H1 (cell line): Measurements from ENCODE around the gene MTCL3.

Experiments used
- CTCF ChIA-PET: fragments of 300-600 bp; sonication (Branson Sonifier 250); formaldehyde crosslinking; loops from one replicate; lab custom pipeline; 2021; ENCODE audit not compliant: partially characterized antibody; lab: Charles Lee
- POLR2A ChIA-PET: fragments of 300-600 bp; sonication (Branson Sonifier 250); formaldehyde crosslinking; loops from one replicate; lab custom pipeline; 2021; ENCODE audit warnings: inconsistent platforms; ENCODE audit not compliant: partially characterized antibody; lab: Charles Lee
- DNase-seq, 2 experiments: peaks; one replicate each; pipeline versions ENCODE4 v3.0.0 to v3.0.0-alpha.2; 2010 to 2022; ENCODE audit warnings: low spot score in 2 of 2, low read depth in 1 of 2, mixed read lengths in 1 of 2
- FAIRE-seq: peaks from 2 replicates; lab custom pipeline; 2011; peaks lifted over from hg19 to GRCh38; lab: Jason Lieb, UNC
- H2AFZ ChIP-seq: 2 replicates; pipeline ENCODE4 v1.8.1; 2012; ENCODE audit warnings: low read length, inconsistent platforms
- H2AK5ac ChIP-seq: 2 replicates; pipeline ENCODE4 v1.6.1; 2013; ENCODE audit warnings: low read depth, low read length
- H2BK120ac ChIP-seq: replicated peaks from 2 replicates; pipeline ENCODE3; 2013; ENCODE audit warnings: low read depth, low read length, inconsistent platforms
- H2BK12ac ChIP-seq: 2 replicates; pipeline ENCODE4 v1.6.1; 2013; ENCODE audit warnings: low read depth, low read length
- H2BK15ac ChIP-seq: 2 replicates; pipeline ENCODE4 v1.6.1; 2013; ENCODE audit warnings: low read length
- H2BK20ac ChIP-seq: 2 replicates; pipeline ENCODE4 v1.6.1; 2013; ENCODE audit warnings: low read length
- H2BK5ac ChIP-seq: 2 replicates; pipeline ENCODE4 v1.6.1; 2013; ENCODE audit warnings: low read depth, low read length
- H3K14ac ChIP-seq: 2 replicates; pipeline ENCODE4 v1.6.1; 2013; ENCODE audit warnings: inconsistent platforms; ENCODE audit not compliant: insufficient read length
- H3K18ac ChIP-seq: 2 replicates; pipeline ENCODE4 v1.6.1; 2013; ENCODE audit warnings: low read length; ENCODE audit errors: extremely low read depth
- H3K23ac ChIP-seq: 2 replicates; pipeline ENCODE4 v1.6.1; 2013; ENCODE audit warnings: inconsistent platforms; ENCODE audit not compliant: insufficient read length
- H3K23me2 ChIP-seq: 2 replicates; pipeline ENCODE4 v1.6.1; 2013; ENCODE audit warnings: low read depth, low read length
- H3K27ac ChIP-seq: 2 replicates; pipeline ENCODE4 v1.6.1; 2011; ENCODE audit warnings: low read depth, low read length, inconsistent platforms
- H3K27me3 ChIP-seq, 4 experiments: replicated peaks in 1 of 4; 1 replicate in 1 of 4; 2 replicates in 3 of 4; pipeline versions ENCODE4 v1.6.1 to v1.8.1; 2011 to 2013; ENCODE audit warnings: low read length in 3 of 4, mild to moderate bottlenecking in 3 of 4, inconsistent platforms in 2 of 4, mixed read lengths in 2 of 4, moderate library complexity in 1 of 4; ENCODE audit not compliant: control insufficient read depth in 3 of 4, insufficient read depth in 3 of 4; ENCODE audit errors: extremely low read depth in 1 of 4
- H3K36me3 ChIP-seq, 4 experiments: 2 replicates each; pipeline versions ENCODE4 v1.6.1 to v1.8.1; 2011 to 2013; ENCODE audit warnings: mild to moderate bottlenecking in 4 of 4, low read length in 3 of 4, moderate library complexity in 2 of 4, control low read depth in 1 of 4, inconsistent platforms in 1 of 4; ENCODE audit not compliant: insufficient read depth in 4 of 4, control insufficient read depth in 2 of 4
- H3K4ac ChIP-seq: replicated peaks from 2 replicates; pipeline ENCODE3; 2013; ENCODE audit warnings: low read length, low read depth, mixed read lengths, inconsistent platforms; ENCODE audit not compliant: insufficient read length
- H3K4me1 ChIP-seq, 4 experiments: replicated peaks in 1 of 4; 1 replicate in 1 of 4; 2 replicates in 3 of 4; pipeline versions ENCODE4 v1.6.1 to v1.8.1; 2011 to 2013; ENCODE audit warnings: low read length in 3 of 4, inconsistent platforms in 2 of 4, mixed read lengths in 1 of 4; ENCODE audit not compliant: insufficient read depth in 4 of 4, control insufficient read depth in 3 of 4
- H3K4me2 ChIP-seq, 2 experiments: 2 replicates each; pipeline versions ENCODE4 v1.6.1 to v1.8.1; 2011 to 2013; ENCODE audit warnings: low read depth in 2 of 2, low read length in 2 of 2, control low read depth in 1 of 2, inconsistent platforms in 1 of 2, mild to moderate bottlenecking in 1 of 2; ENCODE audit not compliant: insufficient read depth in 1 of 2
- H3K4me3 ChIP-seq, 4 experiments: fragments of 200-600, 300-600 bp in 1 of 4; sonication (generic), shearing (Covaris generic), sonication (Bioruptor Twin) in 1 of 4; 2 replicates each; pipeline versions ENCODE4 v1.5.1 to v1.8.1; 2011 to 2016; ENCODE audit warnings: low read length in 4 of 4, low read depth in 3 of 4, control low read depth in 2 of 4, inconsistent platforms in 2 of 4, mild to moderate bottlenecking in 2 of 4, mixed read lengths in 1 of 4, moderate library complexity in 1 of 4; ENCODE audit not compliant: insufficient read depth in 2 of 4; ENCODE audit errors: extremely low read depth in 1 of 4
- H3K56ac ChIP-seq: replicated peaks from 2 replicates; pipeline ENCODE3; 2013; ENCODE audit warnings: low read depth, mild to moderate bottlenecking, mixed read lengths, low read length, inconsistent platforms; ENCODE audit not compliant: insufficient read length
- H3K79me1 ChIP-seq: 2 replicates; pipeline ENCODE4 v1.6.1; 2013; ENCODE audit warnings: low read depth, low read length, control low read depth
- H3K79me2 ChIP-seq, 2 experiments: 2 replicates each; pipeline versions ENCODE4 v1.6.1 to v1.8.1; 2012 to 2013; ENCODE audit warnings: low read length in 2 of 2, mild to moderate bottlenecking in 2 of 2, inconsistent platforms in 1 of 2; ENCODE audit not compliant: insufficient read depth in 2 of 2, control insufficient read depth in 1 of 2
- H3K9ac ChIP-seq, 4 experiments: replicated peaks in 1 of 4; 1 replicate in 1 of 4; 2 replicates in 3 of 4; pipeline versions ENCODE4 v1.6.1 to v1.8.1; 2011 to 2013; ENCODE audit warnings: low read depth in 3 of 4, low read length in 3 of 4, control low read depth in 2 of 4, mild to moderate bottlenecking in 2 of 4, moderate library complexity in 2 of 4, inconsistent platforms in 1 of 4; ENCODE audit errors: extremely low read depth in 1 of 4
- H3K9me3 ChIP-seq, 2 experiments: 2 replicates each; pipeline versions ENCODE4 v1.6.1 to v1.8.1; 2012 to 2013; ENCODE audit warnings: mild to moderate bottlenecking in 2 of 2, moderate library complexity in 2 of 2, control low read depth in 1 of 2, inconsistent platforms in 1 of 2, low read depth in 1 of 2, low read length in 1 of 2, mixed read lengths in 1 of 2; ENCODE audit not compliant: insufficient read depth in 2 of 2
- H4K20me1 ChIP-seq, 2 experiments: replicated peaks in 1 of 2; 2 replicates each; pipeline versions ENCODE3 to v1.8.1; 2011 to 2013; ENCODE audit warnings: inconsistent platforms in 2 of 2, low read length in 2 of 2, mild to moderate bottlenecking in 1 of 2; ENCODE audit not compliant: insufficient read depth in 2 of 2, control insufficient read depth in 1 of 2
- H4K5ac ChIP-seq: 2 replicates; pipeline ENCODE4 v1.6.1; 2013; ENCODE audit warnings: low read length, low read depth, mixed read lengths, inconsistent platforms; ENCODE audit not compliant: insufficient read length
- H4K8ac ChIP-seq: 2 replicates; pipeline ENCODE4 v1.8.0; 2013; ENCODE audit warnings: mild to moderate bottlenecking, moderate library complexity, low read length, inconsistent platforms; ENCODE audit not compliant: insufficient read depth; ENCODE audit errors: extremely low read depth
- H4K91ac ChIP-seq: replicated peaks from 2 replicates; pipeline ENCODE3; 2013; ENCODE audit warnings: low read length, mixed read lengths, inconsistent platforms; ENCODE audit not compliant: insufficient read length
- ATF2 ChIP-seq: IDR thresholded peaks from 2 replicates; pipeline ENCODE4 v1.6.1; 2012; ENCODE audit warnings: low read length, inconsistent platforms
- CEBPB ChIP-seq: IDR thresholded peaks from 2 replicates; pipeline ENCODE4 v1.6.1; 2012; ENCODE audit warnings: low read depth, low read length
- HDAC6 ChIP-seq: IDR thresholded peaks from one replicate; pipeline ENCODE4 v1.7.1; 2012; ENCODE audit warnings: low read depth, mild to moderate bottlenecking, inconsistent platforms, low read length, moderate library complexity
- POLR2A ChIP-seq, 2 experiments: IDR thresholded peaks; 1 replicate in 1 of 2; 2 replicates in 1 of 2; pipeline ENCODE4 v1.6.1; 2011; ENCODE audit warnings: low read depth in 2 of 2, low read length in 2 of 2, mild to moderate bottlenecking in 2 of 2; ENCODE audit errors: control extremely low read depth in 1 of 2
- RFX5 ChIP-seq: IDR thresholded peaks from 2 replicates; pipeline ENCODE4 v1.6.1; 2011; ENCODE audit warnings: low read depth, low read length, improper control_type of control experiment, borderline replicate concordance
- RNF2 ChIP-seq: fragments of 200-900, 300-1000 bp; sonication (generic); IDR thresholded peaks from 2 replicates; pipeline ENCODE4 v1.7.1; 2016; ENCODE audit warnings: borderline replicate concordance, low read depth, mild to moderate bottlenecking, antibody characterized with exemption, low read length; ENCODE audit not compliant: poor library complexity, severe bottlenecking; ENCODE audit errors: missing control alignments
- TAF7 ChIP-seq: optimal IDR thresholded peaks from 2 replicates; pipeline ENCODE3; 2011; ENCODE audit warnings: low read depth, mild to moderate bottlenecking, inconsistent platforms, low read length, moderate library complexity, borderline replicate concordance
- WGBS, 2 experiments: shearing (Covaris generic) in 1 of 2; methylation state at CpG; one replicate each; pipeline versions ENCODE4 v1.1.6 to v1.1.7; 2013 to 2015; ENCODE audit warnings: low lambda C conversion rate in 2 of 2, mixed read lengths in 2 of 2, inconsistent platforms in 1 of 2, low coverage in 1 of 2, missing lambda C conversion rate in 1 of 2; ENCODE audit not compliant: insufficient replicate concordance in 2 of 2, insufficient coverage in 1 of 2, insufficient read length in 1 of 2; ENCODE audit errors: extremely low coverage in 1 of 2, missing lambda C conversion rate in 1 of 2; 5-methylcytosine and 5-hydroxymethylcytosine counted together
- TF ChIP-seq, protein P1 (sequence below): IDR thresholded peaks from 2 replicates; pipeline ENCODE4 v1.6.1; 2012; ENCODE audit warnings: inconsistent platforms

The MTCL3 gene

GRCh38 chr6:127514179-127514772, 4.9 kb downstream of the MTCL3 start:
- Histone ChIP-seq H4K20me1 (peaks cover 5 to 15% of the 10 kb centered on the region in 2 experiments), H4K8ac (no peak overlapping the region), H3K23me2 (peaks cover 19% of the 10 kb centered on the region; the same call in 1 of the 2 replicates), H3K4me3 (peak overlapping the region; percentile 62 to 74 (median 74); a peak in 7 of 8 replicates), H4K91ac (no peak overlapping the region), H3K27me3 (peaks cover 0 to 13% (median 11%) of the 10 kb centered on the region in 4 experiments; a peak in 5 of 7 replicates), H3K79me1 (no peaks in the 10 kb centered on the region), H2BK15ac (no peak overlapping the region), H3K23ac (no peak overlapping the region), H2BK20ac (no peak overlapping the region), H2AFZ (no peak overlapping the region), H3K18ac (no peak overlapping the region), H4K5ac (no peak overlapping the region), H2BK12ac (no peak overlapping the region), H3K4me1 (peaks cover 0 to 5% (median 3%) of the 10 kb centered on the region in 4 experiments; a peak in 4 of 7 replicates), H3K4me2 (peak overlapping the region; percentile 75 to 99), H2BK120ac (no peak overlapping the region), H3K79me2 (peaks cover 0 to 9% of the 10 kb centered on the region in 2 experiments; a peak in 2 of 4 replicates), H3K27ac (no peak overlapping the region), H3K14ac (no peak overlapping the region), H3K9ac (peak overlapping the region in 1 of 4 experiments; percentile 25; a peak in 2 of 7 replicates), H3K56ac (no peak overlapping the region), H3K36me3 (peaks cover 0 to 29% (median 7%) of the 10 kb centered on the region in 4 experiments; a peak in 5 of 8 replicates), H3K9me3 (no peaks in the 10 kb centered on the region), H3K4ac (no peak overlapping the region), H2AK5ac (no peak overlapping the region), H2BK5ac (no peak overlapping the region)
- CTCF ChIA-PET, result interaction anchor here (1.2 to 11.2 kb wide), 10 partner anchors 12 to 175 kb away, joined by 3 to 221 read pairs (median 41); partner anchors contain the start of gene KIAA0408
- POLR2A ChIA-PET, result interaction anchor here (0.6 to 4.3 kb wide), 10 partner anchors 12 to 216 kb away, joined by 3 to 34 read pairs (median 5); no protein-coding TSS in a partner anchor
- 63% methylated on average over 8 of the region's 8 CpGs; no CpG with 5 or more reads in 1 of the 2 experiments for WGBS, 2 experiments
- DNase-seq (no peak), FAIRE-seq (no peak)
- peak in 1 of 2 experiments; percentile 8; a peak in 1 of 3 replicates for TF ChIP-seq POLR2A (IDR thresholded peaks at IDR 0.05; ENCODE audit: control extremely low read depth in 1 of 2, low read depth in 2 of 2, low read length in 2 of 2)
- TF ChIP-seq RNF2, result no peak
- no peak for TF ChIP-seq ATF2
- TF ChIP-seq, protein P1, sequence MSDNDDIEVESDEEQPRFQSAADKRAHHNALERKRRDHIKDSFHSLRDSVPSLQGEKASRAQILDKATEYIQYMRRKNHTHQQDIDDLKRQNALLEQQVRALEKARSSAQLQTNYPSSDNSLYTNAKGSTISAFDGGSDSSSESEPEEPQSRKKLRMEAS, result no peak
- TF ChIP-seq TAF7, result no peak
- TF ChIP-seq CEBPB, result no peak
- no peak for TF ChIP-seq HDAC6
- no peak for TF ChIP-seq RFX5
